Transverse colon (tissue), 4 donors: Measurements from ENCODE around the gene LRRN4. TPM values are rescaled to one million over a fixed set of nuclear protein-coding genes. Genes with fewer than 3 reads are reported as not detected.

Experiments
- small RNA-seq, 4 donors: library from RNA; depleted of rRNA; stranded (forward); fragments of <200 nt; gene quantifications; one replicate each; pipeline ENCODE3, GENCODE V24; 2016
- total RNA-seq, 4 donors: library from RNA; depleted of rRNA; stranded (reverse); fragments of >200 nt; gene quantifications; one replicate each; pipeline ENCODE4 v1.1.0, GENCODE V29; 2016

LRRN4 gene
- total RNA-seq, 4 donors from 2014 or later = 0.48 TPM; not detected in 3

Small RNAs within 50 kb of the gene (small RNA-seq; reads per million reads assigned to genes)
- 0 reads per million in 4 donors for gene RN7SL498P

Other genes with a start within 250 kb of the LRRN4 start
- gene CHGB, start 142.6 kb downstream of the LRRN4 start, total RNA-seq = 1 to 10 TPM in 1 of 4 donors, under 1 TPM in 1, not detected in 2; 0.95 to 4.4 TPM
- 1 to 10 TPM in 3 of 4 donors, under 1 TPM in 1; 1.00 to 9.4 (median 4.3) TPM for gene TRMT6, start 103.5 kb downstream of the LRRN4 start, total RNA-seq
- 1 to 10 TPM; 2.6 to 8.6 (median 4.7) TPM for gene MCM8, start 103.4 kb downstream of the LRRN4 start, total RNA-seq
- 10 to 100 TPM; 40.0 to 71.6 (median 50.6) TPM for gene CRLS1, start 47.9 kb downstream of the LRRN4 start, total RNA-seq
- 10 to 100 TPM; 23.2 to 31.9 (median 29.7) TPM for gene FERMT1, start 69.0 kb upstream of the LRRN4 start, total RNA-seq